PC-9 (cell line): ENCODE measurements around the gene RHOXF1. TPM values are rescaled to one million over a fixed set of nuclear protein-coding genes. Genes with fewer than 3 reads are reported as not detected.
"Not testable (repeated sequence)": the region's sequence is repeated elsewhere in the genome, so short reads cannot be mapped to it uniquely, and the experiment has no call there.

ENCODE experiments used
- BruUV-seq: library from RNA; stranded (reverse); fragments of 400-500 nt; replicated peaks from 2 replicates; lab custom pipeline; 2021; lab: Mats Ljungman, UMichigan
- CTCF ChIA-PET: fragments of 300-600 bp; sonication (Branson Sonifier 250); formaldehyde crosslinking; loops from one replicate; lab custom pipeline; 2022; ENCODE audit warnings: antibody characterized with exemption; lab: Charles Lee
- POLR2A ChIA-PET: fragments of 300-600 bp; sonication (Branson Sonifier 250); formaldehyde crosslinking; loops from one replicate; lab custom pipeline; 2022; ENCODE audit warnings: antibody characterized with exemption; ENCODE audit not compliant: unreplicated experiment; lab: Charles Lee
- DNase-seq, 2 experiments: peaks; one replicate each; pipeline versions ENCODE4 v3.0.0 to v3.0.0-alpha.2; 2015 to 2022; ENCODE audit warnings: mixed read lengths in 1 of 2
- H2AFZ ChIP-seq: fragments of 200-600 bp; sonication (generic); 2 replicates; pipeline ENCODE4 v1.8.1; 2017; ENCODE audit warnings: antibody characterized with exemption
- H3F3A ChIP-seq: fragments of 200-600 bp; sonication (generic); 2 replicates; pipeline ENCODE4 v1.8.1; 2017; ENCODE audit warnings: antibody characterized with exemption, mild to moderate bottlenecking, low read depth; ENCODE audit not compliant: insufficient read depth
- H3K27ac ChIP-seq: fragments of 200-600 bp; sonication (generic); 2 replicates; pipeline ENCODE4 v1.6.1; 2016; ENCODE audit warnings: mixed run types
- H3K27me3 ChIP-seq: fragments of 200-600 bp; sonication (generic); 2 replicates; pipeline ENCODE4 v1.6.1; 2016; ENCODE audit warnings: low read depth, mixed run types; ENCODE audit not compliant: insufficient read depth
- H3K36me3 ChIP-seq: fragments of 200-600 bp; sonication (generic); 2 replicates; pipeline ENCODE4 v1.6.1; 2016; ENCODE audit warnings: low read depth, mixed run types
- H3K4me1 ChIP-seq: fragments of 200-600 bp; sonication (generic); replicated peaks from 2 replicates; pipeline ENCODE4 v1.6.1; 2016; ENCODE audit warnings: mixed run types; ENCODE audit not compliant: insufficient read depth
- H3K4me2 ChIP-seq: fragments of 200-600 bp; sonication (generic); 2 replicates; pipeline ENCODE4 v1.6.1; 2017; ENCODE audit warnings: mixed run types
- H3K4me3 ChIP-seq: fragments of 200-600 bp; sonication (generic); 2 replicates; pipeline ENCODE4 v1.6.1; 2016; ENCODE audit warnings: mixed run types
- H3K79me2 ChIP-seq: fragments of 200-600 bp; sonication (generic); 2 replicates; pipeline ENCODE4 v1.6.1; 2017; ENCODE audit warnings: low read depth, mixed run types
- H3K9me2 ChIP-seq: fragments of 200-600 bp; sonication (generic); 2 replicates; pipeline ENCODE4 v1.8.1; 2017; ENCODE audit warnings: mild to moderate bottlenecking; ENCODE audit not compliant: insufficient read depth
- H3K9me3 ChIP-seq: fragments of 200-600 bp; sonication (generic); 2 replicates; pipeline ENCODE4 v1.8.1; 2016; ENCODE audit warnings: low read depth; ENCODE audit not compliant: insufficient read depth
- H4K20me1 ChIP-seq: fragments of 200-600 bp; sonication (generic); 2 replicates; pipeline ENCODE4 v1.8.1; 2017; ENCODE audit not compliant: insufficient read depth
- EZH2 ChIP-seq: fragments of 200-600 bp; sonication (generic); IDR thresholded peaks from 2 replicates; pipeline ENCODE4 v1.8.0; 2017; ENCODE audit warnings: antibody characterized with exemption, low read depth
- intact Hi-C: fragments of 100-400 bp; cut with micrococcal nuclease; formaldehyde crosslinking; loops from one replicate; pipeline ENCODE4 v1.10.0; 2022; ENCODE audit not compliant: unreplicated experiment
- total RNA-seq: library from RNA; stranded (reverse); gene quantifications from 2 replicates; pipeline ENCODE4 v1.2.3, GENCODE V29; 2021
- TF ChIP-seq, protein P1 (sequence below): fragments of 200-600 bp; sonication (generic); conservative IDR thresholded peaks from 2 replicates; pipeline ENCODE4 v1.6.1; 2017; ENCODE audit warnings: mixed run types, antibody characterized with exemption, mild to moderate bottlenecking, moderate library complexity

RHOXF1 gene
- total RNA-seq, 1 experiment from 2014 or later = 0.81 TPM

DNA sequence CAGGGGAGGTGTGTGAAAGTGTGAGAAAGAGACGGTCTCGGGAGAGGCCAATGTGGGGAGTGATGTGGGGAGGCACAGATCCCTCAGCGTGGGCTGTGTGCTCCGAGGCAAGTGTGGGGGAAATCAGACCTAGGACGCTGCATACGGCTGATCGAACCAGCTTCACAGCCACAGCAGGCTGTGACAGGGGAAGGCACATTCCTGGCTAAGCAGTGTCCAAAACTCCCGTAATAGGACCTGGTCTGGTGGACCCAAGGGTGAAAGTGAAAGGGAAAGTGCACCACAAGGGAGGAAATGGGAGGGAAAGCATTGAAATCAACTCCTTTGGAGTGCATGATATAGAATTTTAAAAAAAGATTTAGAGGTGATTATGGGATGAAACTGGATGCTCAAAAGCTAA, 31.8 kb upstream of the RHOXF1 start:
- Histone ChIP-seq H2AFZ (no peak overlapping the region), H3K79me2 (no peaks in the 10 kb centered on the region), H3K4me3 (no peak overlapping the region), H3K36me3 (no peaks in the 10 kb centered on the region), H3K9me2 (no peaks in the 10 kb centered on the region), H3K4me2 (no peak overlapping the region), H3K27ac (no peak overlapping the region), H4K20me1 (no peaks in the 10 kb centered on the region), H3K9me3 (no peaks in the 10 kb centered on the region), H3K4me1 (no peaks in the 10 kb centered on the region), H3F3A (no peaks in the 10 kb centered on the region), H3K27me3 (no peaks in the 10 kb centered on the region)
- intact Hi-C loops = no loop called here
- TF ChIP-seq, protein P1, sequence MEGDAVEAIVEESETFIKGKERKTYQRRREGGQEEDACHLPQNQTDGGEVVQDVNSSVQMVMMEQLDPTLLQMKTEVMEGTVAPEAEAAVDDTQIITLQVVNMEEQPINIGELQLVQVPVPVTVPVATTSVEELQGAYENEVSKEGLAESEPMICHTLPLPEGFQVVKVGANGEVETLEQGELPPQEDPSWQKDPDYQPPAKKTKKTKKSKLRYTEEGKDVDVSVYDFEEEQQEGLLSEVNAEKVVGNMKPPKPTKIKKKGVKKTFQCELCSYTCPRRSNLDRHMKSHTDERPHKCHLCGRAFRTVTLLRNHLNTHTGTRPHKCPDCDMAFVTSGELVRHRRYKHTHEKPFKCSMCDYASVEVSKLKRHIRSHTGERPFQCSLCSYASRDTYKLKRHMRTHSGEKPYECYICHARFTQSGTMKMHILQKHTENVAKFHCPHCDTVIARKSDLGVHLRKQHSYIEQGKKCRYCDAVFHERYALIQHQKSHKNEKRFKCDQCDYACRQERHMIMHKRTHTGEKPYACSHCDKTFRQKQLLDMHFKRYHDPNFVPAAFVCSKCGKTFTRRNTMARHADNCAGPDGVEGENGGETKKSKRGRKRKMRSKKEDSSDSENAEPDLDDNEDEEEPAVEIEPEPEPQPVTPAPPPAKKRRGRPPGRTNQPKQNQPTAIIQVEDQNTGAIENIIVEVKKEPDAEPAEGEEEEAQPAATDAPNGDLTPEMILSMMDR = no peak
- no peak for TF ChIP-seq EZH2
- ChIA-PET CTCF (no interaction called here), POLR2A (no interaction called here)
- no peak for DNase-seq
- no TSS peak for BruUV-seq

DNA sequence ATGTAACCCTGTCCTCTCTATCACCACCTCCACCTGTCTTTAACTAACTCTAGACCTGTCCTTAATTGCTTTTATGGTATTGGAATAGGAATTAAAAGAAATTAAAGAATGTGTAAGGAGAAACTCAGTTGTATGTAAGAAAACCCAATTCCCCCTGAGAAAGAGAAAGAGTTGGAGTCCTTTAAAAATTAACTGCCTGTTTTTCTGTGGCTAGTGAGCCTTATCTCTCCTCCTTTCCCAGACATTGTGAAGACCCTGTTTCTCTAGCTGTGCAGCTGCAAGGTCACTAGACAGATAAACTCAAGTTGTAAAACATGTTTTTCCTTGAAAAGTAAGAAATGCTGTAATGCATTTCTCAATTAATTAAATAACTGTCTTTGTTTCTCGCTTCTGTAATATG, 30.6 kb upstream of the RHOXF1 start:
- H3F3A ChIP-seq, H3K36me3 ChIP-seq, H2AFZ ChIP-seq, intact Hi-C loops, H3K27me3 ChIP-seq, H3K79me2 ChIP-seq, H3K4me3 ChIP-seq, H3K9me2 ChIP-seq, BruUV-seq, CTCF ChIA-PET, H3K9me3 ChIP-seq, H3K27ac ChIP-seq, POLR2A ChIA-PET, H3K4me1 ChIP-seq, H3K4me2 ChIP-seq, DNase-seq, H4K20me1 ChIP-seq: not testable (repeated sequence)

DNA sequence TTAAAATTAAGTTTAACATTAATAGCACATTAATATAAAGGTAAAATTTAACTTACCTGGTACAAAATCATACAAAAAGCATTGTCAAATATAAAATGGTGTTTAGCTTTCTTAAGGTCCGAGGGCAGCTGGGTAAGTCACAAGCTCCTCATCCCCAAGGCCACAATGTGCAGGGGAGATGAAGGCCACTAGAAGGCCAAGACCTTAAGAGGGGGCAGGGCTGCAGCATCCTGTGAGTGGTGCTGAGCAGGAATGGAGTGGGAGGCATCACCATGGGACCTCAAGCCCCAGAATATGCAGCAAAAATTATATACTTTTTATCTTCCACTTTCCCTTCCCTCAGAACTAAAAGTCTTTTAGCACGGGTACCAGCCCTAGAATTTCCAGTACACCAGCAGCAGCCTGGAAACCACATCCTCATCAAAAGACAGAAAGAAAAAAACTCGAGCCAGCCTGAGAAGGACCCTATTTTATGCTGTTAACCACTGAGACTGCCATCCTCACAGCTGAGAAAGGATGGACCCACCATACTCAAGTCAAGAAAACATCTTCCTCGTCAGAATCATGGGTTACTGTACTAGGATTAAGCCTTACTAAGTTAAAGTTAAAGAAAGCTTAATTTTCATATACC, 29.7 kb upstream of the RHOXF1 start:
- Histone ChIP-seq H3K4me3 (no peak overlapping the region), H3K9me2 (no peaks in the 10 kb centered on the region), H4K20me1 (no peaks in the 10 kb centered on the region), H2AFZ (no peak overlapping the region), H3K79me2 (no peaks in the 10 kb centered on the region), H3K27me3 (no peaks in the 10 kb centered on the region), H3K27ac (no peak overlapping the region), H3K36me3 (no peaks in the 10 kb centered on the region), H3F3A (no peaks in the 10 kb centered on the region), H3K4me2 (no peak overlapping the region), H3K9me3 (no peaks in the 10 kb centered on the region), H3K4me1 (no peaks in the 10 kb centered on the region)
- ChIA-PET CTCF (interaction anchor here (0.6 kb wide), 1 partner anchor 1033 kb away, joined by 5 read pairs; no protein-coding TSS in a partner anchor), POLR2A (no interaction called here)
- no peak for DNase-seq
- TF ChIP-seq EZH2 = no peak
- TF ChIP-seq, protein P1 = no peak
- intact Hi-C loops = no loop called here
- no TSS peak for BruUV-seq
